Hematopoietic multipotent progenitor cell treated with erythropoietin and hydrocortisone succinate and interleukin-3 and kit ligand, for 6 days (in vitro differentiated cells): Measurements from ENCODE around the gene GCSAML.
"Not testable (repeated sequence)": the region's sequence is repeated elsewhere in the genome, so short reads cannot be mapped to it uniquely, and the experiment has no call there.

ENCODE experiments used
- DNase-seq: peaks from one replicate; pipeline ENCODE4 v3.0.0-alpha.2; 2015

Gene GCSAML

DNA sequence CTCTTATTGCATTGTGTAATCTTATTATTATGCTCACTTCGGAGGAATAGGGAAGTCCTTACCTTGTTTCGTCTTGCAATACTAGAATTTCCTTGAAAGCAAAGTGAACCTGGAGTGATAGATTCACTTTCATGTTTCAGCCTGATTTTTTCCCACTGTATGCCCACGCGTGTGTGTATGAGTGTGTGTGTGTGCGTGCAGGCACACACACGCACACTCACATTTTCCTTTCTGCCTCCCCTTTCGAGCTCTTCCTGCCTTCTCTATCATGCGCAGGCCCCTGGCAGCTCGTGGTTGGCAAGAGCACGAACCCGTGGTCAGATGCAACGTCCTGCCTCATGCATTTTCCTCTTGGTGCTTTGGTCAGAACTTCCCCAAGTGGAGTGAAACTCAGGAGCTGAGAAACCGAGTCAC, at the start of gene GCSAML:
Gene GCSAML (plus strand): TSS at position 366 of the 414 bp plus-strand sequence. CDS start 58 bp downstream, outside the sequence.
- DNase-seq = peak; percentile 83

DNA sequence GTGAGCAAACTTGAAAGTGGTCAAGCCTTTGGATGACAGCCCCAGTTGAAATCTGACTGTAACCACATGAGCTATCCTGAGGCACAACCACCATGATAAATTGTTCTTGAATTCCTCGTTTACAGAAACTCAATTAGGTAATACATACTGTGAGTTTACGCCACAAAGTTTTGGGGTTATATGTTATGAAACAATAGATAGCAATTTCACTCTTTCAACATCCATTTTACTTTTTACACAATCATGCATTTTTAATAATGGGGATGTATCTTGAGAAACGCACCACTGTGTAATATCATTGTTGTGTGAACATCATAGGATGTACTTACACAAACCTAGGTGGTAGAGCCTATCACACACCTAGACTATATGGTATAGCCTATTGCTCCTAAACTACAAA, 48.1 kb upstream of the GCSAML start:
- DNase-seq = peak; percentile 74

DNA sequence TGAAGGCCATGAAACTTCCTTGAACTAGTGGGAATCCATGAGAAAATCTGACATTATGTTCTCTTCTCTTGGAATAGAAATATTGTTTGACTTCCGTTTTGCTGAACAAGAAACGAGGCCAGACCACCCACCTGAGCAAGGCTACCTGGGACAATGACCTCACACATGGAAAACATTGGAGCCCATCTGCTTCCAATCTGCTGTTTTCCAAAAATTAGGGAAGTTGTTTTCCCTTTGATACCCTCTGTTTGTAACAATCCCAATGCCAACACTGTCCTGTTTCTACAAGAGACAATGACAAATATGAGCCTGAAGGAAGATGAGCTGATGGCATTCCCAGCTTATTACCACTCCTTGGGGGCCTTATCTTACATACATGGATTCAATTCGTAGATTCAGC, 42.1 kb upstream of the GCSAML start:
- no peak for DNase-seq

DNA sequence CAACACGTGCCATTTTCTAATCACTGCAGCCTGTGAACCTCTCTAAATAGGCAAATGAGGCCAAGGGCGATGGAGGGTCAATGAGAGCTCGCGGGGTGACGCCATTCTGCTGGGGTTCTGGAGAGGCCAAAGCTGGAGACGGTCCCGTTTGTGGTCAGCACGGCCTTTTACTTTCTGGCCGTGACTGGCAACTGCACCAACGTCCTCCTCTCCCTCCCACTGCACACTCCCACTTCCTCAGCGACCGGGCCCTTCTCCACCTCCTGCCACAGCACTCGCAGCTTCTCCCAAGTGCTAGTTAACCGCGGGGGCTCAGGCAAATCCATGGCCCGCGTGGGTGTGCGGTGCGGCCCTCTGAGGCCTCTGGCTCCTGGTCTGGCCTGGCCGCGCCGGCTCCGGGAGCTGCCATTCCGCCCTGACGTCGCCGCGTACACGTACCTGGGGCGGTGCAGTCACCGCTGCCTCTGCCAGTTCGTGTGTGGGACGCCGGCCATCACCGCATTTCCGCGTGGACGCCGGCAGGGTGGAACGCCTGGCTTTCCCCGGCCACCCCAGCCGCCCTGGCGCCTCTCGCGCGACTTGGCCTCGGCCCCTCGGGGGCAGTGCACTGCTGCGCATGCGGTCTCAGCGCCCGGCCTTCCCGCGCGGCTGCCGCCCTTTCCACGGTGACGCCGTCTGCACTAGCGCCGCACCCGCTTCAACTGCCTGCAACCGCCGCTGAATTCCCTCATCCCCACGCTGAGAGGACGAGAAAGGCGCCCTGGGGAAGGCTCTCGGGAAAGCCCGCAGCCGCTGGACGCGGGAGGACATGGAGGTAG, 30.9 kb upstream of the GCSAML start:
- no peak for DNase-seq

DNA sequence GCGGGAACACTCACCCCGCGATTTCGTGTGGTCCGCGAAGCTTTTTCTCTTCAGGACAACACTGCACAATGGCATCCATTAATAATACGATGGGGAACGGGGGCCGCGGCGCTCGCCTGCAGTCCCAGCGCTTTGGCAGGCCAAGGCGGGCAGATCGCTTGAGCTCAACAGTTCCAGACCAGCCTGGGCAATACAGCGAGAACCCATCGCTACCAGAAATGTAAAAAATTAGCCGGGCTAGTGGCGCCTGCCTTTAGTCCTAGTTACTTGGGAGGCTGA, 30.4 kb upstream of the GCSAML start:
- DNase-seq = no peak

DNA sequence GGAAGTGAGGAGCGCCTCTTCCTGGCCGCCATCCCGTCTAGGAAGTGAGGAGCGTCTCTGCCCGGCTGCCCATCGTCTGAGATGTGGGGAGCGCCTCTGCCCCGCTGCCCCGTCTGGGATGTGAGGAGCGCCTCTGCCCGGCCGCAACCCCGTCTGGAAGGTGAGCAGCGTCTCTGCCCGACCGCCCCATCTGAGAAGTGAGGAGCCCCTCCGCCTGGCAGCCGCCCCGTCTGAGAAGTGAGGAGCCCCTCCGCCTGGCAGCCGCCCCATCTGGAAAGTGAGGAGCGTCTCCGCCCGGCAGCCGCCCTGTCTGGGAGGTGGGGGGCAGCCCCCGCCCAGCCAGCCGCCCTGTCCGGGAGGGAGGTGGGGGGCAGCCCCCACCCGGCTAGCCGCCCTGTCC, 27.0 kb upstream of the GCSAML start:
- not testable (repeated sequence) for DNase-seq

DNA sequence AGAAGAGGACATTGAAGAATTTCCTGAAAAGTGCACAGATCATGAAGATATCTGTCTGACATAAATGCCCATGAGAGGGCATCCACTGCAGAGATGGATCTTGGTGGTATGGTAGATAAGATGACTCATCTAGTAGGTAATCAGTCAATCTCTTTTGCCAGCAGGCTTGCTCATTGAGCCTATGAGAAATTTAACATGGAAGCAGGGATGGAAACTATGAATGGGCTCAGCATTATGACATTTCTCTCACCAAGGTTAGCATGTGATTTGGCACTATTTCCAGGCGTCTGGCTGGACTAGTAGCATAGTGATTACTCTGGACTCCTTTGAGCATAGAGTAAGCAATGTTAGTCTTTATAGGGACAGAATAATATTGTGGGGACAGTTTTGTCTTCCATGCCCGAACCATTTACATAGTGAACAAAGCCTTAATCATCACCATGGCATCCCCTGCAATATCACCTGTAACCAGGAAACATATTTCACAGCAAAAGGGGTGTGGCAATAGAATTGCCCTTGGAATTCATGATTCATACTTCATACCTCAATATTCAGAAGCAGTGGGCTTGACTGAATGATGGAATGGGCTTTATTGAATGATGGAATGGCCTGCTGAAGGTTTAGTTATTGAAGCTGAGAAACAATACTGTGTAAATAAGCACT, 20.0 kb upstream of the GCSAML start:
- DNase-seq = peak; percentile 36

DNA sequence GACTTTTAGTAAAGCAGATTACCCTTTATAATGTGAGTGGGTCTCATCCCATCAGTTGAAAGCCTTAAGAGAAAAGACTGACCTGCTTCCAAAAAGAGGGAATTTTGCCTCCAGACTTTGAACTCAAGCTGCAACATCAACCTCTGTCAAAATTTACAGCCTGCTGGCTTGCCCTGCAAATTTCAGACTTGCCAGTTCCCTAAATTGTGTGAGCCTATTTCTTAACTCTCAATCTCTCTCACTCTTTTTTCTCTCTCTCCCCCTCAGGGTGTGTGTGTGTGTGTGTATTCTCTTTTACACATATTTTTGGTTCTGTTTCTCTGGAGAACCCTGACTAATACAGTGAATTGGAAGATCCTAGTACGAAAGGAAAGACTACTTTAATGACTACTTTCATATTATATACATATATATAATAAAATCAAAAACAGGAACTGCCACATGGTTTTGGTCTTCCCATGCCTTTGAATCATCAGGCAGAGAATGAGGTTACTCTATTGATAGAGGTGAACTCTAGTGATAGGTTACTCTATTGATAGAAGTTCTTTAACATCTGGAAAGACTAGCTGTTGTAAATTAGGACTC, 19.1 kb upstream of the GCSAML start:
- peak; percentile 37 for DNase-seq

DNA sequence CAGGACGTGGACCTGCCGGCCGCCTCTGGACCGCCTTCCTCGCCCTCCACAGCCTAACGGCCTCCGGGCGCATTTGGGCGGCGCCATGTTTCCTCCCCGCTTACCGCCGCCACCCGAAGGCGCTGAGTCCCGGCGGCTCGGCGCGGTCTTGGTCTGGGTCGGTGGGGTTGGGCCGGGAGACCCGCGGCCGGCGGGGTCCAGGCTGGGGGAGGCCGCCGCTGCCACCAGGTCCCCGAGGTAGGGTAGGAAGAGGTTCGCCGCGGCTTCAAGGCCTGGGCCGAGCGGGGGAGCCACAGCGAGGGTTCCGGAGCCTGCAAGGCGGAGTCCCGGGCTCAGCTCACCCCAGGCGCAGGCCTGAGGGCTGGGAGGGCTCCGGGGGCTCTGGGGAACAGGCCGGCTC, 18.1 kb upstream of the GCSAML start:
- no peak for DNase-seq

DNA sequence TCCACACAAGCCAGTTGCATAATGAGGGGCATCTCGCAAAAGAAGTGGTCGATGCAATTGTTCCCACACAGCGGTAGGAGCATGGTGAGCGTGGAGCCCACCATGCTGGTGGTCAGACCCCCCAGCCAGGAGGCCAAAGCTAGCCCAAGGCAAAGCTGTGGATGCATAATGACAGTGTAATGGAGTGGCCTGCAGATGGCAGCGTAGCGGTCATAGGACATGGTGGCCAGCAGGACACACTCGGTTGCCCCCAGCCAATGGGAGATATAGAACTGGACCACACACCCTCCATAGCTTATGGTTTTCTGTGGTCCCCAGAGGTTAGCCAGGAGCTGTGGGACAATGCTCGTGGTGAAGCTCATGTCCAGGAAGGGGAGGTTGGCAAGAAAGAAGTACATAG, 17.0 kb upstream of the GCSAML start:
- no peak for DNase-seq

DNA sequence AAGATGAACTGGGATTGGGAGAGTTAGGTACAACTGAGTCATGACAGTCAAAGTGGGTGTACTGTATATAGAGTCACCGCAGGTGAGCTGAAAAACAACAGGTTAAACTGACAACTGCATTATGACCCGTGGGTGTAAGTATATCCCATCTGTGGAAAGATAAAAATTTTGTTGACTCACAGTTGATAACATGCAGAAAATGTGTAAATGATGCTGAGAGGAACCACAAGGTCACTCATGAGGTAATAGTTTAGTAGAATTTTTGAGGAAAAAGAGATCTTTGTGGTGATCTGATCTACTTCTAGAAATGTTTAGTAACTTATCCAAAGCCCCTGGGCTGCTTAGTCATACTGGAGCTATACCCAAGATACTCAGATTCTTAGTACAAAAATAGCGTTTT, 13.5 kb upstream of the GCSAML start:
- DNase-seq = peak; percentile 70

DNA sequence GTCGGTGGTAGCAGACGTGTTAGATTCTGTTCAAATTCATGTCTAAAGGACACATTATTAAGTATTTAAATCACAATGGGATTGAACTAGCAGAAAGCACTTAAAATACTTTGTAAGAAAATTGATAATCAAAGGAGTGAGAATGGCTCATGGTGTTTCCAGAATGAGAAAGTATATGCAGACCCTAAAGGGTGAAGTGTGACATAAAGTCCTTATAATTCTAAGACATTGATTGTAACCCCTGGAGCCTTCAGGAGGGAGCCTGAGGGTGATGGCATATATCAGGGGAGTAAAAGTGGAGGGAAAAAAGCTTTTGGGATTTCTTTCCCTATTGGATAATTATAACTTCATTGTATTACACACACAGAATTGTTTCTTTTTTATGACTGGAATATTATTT, 12.6 kb upstream of the GCSAML start, which contains the start of gene OR2C3:
Gene OR2C3 (minus strand): TSS at position 101 of the 400 bp plus-strand sequence. CDS start 3,929 bp downstream, outside the sequence.
- no peak for DNase-seq

DNA sequence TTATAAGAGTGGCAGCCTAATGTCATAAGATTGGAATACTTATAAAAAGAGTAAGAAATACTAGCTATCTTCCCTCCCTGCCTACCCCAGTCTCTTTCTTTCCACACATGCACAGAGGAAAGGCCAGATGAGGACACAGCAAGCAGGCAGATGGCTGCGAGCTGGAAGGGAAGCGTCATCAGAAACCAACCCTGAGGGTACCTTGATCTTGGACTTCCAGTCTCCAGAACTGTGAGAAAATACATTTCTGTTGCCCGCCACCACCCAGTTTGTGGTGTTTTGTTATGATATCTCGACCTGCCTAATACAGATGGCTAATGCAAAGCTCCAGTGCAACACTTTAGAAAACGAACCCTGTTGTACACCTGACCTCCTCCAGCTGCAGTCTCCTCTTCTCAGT, 10.4 kb upstream of the GCSAML start:
- no peak for DNase-seq

DNA sequence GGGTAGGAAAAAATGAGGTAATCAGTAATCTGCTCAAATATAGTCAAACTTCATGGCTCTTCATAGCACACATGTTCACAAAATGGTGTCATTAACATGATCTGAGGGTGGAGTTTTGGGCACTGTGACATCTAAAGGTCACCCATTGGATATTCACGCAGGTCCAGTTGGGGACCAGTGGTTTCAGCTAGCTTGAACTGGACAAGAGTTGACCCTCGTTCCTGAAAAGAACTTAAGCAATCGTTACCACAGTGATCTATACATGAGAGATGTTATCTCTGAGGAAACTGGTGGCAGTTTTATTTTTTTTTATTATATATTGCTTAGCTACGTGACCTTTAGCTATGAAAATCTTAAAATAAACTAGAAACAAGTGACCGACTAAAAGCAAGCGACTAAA, 9.7 kb upstream of the GCSAML start:
- peak; percentile 66 for DNase-seq

DNA sequence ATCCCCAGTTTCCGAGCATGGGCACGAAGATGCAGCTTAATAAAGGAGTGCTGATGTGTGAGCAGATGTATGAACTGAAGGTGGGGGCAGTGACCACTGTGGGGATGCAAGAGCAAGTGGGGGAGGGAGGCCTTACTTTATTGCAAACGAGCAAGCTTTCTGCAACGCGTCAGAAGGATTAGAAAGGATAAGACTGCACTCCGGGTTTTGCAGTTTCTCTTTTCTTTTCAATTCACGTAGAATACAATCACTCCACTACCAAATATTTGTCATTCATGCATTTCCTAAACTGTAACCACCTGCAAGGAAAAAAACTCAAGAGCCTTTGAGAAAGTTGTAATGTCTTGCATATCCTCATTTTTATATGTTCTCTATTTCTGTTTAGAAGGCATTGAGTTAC, 8.4 kb upstream of the GCSAML start:
- DNase-seq = peak; percentile 55

DNA sequence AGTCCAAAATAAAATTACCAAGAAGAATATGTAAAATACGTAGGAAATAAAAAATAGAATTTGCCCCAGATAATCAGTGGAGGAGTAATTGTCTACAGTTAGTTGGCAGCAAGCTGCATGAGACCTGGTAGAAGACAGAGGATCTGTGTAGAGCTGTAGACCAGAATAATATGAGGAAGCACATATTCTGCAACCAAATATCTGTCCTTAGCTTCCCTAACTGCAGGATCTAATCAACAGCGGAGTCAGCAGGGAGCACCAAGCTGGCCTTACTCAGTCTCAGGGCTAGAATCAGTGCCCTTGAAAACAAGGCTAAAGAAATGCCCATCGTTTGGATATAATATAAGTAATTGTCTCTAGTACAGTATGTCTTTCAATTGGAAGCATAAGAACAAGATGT, 6.1 kb upstream of the GCSAML start:
- DNase-seq = peak; percentile 52

DNA sequence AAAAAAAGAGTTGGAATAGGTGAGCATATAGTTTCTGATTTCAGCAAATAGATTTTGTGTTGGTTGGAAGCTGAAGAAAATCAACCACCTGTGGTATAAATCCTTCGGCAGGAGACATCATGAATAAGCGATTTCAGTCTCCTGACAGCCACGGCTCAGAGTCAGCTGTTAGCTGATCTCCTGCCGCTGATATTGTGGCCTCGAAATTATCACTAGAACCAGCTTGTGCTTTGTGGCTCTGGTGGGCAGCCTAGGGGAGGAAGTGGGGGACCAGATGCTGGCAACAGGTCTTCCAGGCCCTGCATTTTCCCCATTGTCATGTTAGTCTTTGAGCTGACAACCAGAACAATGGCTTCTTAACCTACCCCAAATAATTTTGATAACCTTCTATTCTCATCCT, 842 bp upstream of the GCSAML start:
- DNase-seq = peak; percentile 97

DNA sequence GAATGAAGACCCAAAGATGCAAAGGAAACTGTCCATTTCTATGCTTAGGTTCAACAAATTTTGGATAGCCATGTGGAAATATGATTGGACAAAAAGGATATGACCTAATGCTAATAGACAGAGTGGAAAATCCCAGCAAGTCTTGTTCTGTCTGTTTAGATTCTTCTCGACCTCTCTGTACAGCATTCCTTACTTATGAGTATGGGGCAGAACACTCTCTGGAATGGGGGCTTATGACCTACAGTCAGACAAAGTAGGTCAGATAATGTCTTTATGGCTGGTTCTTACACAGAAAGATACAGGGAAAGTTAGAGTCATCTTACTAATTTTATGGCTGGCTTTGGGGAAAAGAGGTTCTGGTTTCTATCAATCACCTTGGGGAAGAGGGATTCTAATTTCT, 2.8 kb downstream of the GCSAML start:
- no peak for DNase-seq

DNA sequence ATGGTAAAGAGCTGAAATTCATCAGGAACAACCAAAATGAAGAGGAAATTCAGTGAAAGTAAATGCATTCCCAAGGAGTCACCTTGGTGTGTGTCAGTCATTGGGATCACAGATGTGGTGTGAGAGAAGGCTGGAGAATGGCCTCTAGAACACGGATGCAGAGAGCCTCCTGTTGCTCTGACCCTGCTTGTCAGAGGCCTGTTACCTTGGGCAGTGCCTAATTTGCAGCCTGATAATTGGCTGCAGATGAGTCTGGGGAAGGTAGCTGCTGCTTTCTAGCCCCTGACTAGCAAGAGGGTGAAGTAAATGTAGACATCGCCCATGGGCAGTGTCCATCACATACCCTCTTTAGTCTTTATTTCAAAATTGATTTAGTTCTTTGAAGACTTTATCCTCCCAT, 3.3 kb downstream of the GCSAML start:
- DNase-seq = peak; percentile 45

DNA sequence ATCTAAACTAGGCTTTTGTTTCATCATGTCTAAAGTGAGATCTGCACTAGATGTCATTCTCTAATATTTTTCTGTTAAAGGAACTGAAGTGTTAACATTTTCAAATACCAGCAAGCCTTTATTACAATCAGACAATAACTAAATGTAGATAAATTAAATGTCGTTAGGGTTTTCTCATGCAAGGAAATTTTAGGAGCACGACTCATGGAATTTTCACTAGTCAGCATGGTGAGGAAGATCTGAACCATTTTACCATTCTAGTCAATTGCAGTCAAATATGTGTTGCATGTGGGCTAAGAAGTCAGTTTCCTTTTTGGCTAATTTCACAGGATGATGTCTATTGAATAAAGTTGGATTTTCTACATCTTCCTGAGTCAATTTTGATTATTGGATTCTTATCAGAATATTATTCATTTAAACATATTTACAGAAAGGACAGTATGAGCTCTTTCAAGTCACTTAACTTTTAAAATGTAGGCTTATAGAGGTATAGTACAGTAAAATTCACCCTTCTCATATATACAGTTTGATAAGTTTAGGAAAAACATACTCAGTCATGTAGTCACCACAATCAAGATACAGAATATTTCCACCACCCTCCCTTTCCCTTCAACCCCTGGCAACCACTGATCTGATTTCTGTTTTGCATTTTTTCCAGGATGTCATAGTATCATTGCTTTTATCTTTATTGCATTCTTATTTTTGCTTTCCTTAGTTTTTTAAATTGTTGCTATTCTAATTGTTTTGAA, 9.2 kb downstream of the GCSAML start:
- DNase-seq = peak; percentile 49

DNA sequence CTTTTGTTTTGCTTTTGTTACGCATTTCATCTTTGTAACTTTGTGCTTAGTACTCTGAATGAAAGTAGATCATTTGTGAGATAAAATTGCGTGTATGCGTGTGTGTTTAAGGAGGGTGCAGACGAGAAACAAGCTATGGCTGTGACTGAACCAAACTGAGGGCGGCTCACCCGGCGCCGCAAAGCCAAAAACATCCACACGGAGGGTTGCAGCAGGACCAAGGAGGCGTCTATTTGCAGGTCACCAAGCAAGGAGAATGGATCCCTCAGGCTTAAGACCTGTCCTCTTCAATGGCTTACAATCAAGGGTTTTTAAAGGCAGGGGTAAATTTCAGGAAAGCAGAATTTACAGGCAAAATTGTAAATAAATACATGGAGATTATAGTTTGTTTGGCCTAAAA, 12.8 kb downstream of the GCSAML start:
- DNase-seq = no peak

DNA sequence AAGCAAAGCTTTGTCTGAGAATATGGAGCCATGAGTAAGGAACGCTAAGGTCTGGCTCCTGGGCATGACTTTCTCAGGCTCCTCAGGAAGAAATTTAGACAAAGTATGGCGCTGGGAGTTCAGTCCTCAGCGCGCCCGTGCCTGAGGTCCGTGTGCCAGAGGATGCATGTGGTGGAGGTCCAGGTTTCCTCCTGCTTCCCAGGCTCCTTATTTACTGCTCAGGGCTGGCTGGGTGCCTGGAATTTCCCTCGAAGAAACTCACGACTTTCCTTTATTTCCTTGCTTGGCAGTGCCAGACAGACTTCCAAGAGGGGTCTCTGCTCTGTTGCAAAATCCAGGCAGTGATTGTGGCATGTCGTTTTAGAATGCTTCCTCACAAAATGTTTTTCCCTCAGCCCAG, 13.3 kb downstream of the GCSAML start:
- DNase-seq = no peak

DNA sequence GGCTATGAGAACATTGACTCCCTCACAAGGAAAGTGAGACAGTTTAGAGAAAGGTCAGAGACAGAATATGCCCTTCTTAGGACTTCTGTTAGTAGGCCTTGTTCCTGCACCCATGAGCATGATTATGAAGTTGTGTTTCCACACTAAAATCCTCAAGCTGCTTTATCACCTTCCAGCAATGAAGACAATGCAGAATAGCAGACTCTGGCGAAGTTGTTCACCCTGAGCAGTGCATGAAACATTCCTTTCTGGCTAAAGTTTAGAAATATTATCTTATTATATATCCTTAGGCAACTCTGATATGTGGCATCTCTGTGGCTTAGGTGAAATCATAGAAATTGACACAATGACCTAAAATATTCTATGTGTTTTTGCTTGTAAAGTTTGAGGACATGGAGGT, 25.3 kb downstream of the GCSAML start:
- DNase-seq = no peak

DNA sequence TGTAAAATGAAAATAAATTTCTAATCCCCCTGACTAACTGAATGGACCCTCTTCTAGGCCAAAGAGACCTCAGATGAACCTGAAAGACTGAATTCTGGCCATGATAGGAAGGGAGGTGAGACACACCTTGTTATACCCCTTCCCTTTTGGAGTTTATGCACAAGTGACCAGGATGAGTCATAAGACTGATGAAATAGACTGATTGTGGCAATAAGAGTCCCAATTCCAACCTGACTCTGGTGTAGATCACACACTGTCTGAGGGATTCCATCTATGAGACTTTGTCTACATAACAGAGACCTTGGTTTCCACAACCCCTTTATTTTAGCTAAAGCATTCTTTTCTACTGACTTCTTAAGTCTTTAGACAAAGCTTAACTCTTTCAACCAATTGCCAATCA, 25.7 kb downstream of the GCSAML start:
- peak; percentile 32 for DNase-seq
